Measurements from ENCODE around the gene SLC44A3. TPM values are rescaled to one million over a fixed set of nuclear protein-coding genes. Genes with fewer than 3 reads are reported as not detected.

The SLC44A3 gene
- total RNA-seq, 6 donors from 2014 or later: 6.3 to 24.2 (median 17.8) TPM

DNA sequence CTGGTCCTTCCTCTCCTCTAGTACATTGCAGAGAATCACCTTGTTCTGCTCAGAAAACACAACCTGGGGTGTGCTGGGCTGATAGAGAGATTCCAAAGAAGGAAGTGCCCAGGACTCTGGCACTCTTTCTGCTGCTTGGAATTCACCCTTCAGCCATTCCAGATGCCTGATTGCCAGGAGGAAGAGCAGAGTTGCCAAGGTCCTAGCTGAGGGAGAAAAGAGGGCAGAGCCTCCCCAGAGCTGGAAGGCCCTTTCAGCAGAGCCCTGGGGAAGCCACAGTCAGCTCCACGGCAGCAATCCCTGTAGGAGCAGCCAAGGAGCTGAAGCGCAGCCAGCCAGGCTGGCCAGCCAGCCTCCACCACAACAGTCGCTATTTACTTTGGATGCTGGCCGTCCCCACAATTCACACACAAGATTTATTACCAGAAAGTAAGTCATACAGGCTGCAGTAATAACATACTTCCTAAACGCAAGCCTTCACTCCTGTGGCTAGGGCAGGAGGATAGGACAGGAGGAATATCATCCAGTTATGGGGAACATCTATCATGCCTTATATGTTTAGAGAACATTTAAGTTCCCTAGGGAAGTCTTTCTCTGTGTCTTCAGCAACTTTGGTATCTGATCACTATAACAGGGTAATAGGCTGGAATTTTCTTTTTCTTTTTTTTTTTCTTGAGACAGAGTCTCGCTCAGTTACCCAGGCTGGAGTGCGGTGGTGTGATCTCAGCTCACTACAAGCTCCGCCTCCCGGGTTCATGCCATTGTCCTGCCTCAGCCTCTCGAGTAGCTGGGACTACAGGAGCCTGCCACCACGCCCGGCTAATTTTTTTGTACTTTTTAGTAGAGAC is 36.6 kb upstream of the SLC44A3 start:
- H3K27me3 ChIP-seq: no peaks in the 10 kb centered on the region
- peak overlapping the region; percentile 83 to 89 (median 86) for H3K27ac ChIP-seq
- peak; percentile 84 to 86 for DNase-seq
- no peak overlapping the region for H3K4me3 ChIP-seq
- peak in 2 of 4 donors; percentile 46 for TF ChIP-seq EP300 (IDR thresholded peaks at IDR 0.05)
- TF ChIP-seq POLR2AphosphoS5 (IDR thresholded peaks at IDR 0.05): peak in 1 of 2 donors; percentile 19
- TF ChIP-seq POLR2A (IDR thresholded peaks at IDR 0.05): peak in 3 of 4 donors; percentile 9 to 58 (median 18)
- TF ChIP-seq, protein P1, sequence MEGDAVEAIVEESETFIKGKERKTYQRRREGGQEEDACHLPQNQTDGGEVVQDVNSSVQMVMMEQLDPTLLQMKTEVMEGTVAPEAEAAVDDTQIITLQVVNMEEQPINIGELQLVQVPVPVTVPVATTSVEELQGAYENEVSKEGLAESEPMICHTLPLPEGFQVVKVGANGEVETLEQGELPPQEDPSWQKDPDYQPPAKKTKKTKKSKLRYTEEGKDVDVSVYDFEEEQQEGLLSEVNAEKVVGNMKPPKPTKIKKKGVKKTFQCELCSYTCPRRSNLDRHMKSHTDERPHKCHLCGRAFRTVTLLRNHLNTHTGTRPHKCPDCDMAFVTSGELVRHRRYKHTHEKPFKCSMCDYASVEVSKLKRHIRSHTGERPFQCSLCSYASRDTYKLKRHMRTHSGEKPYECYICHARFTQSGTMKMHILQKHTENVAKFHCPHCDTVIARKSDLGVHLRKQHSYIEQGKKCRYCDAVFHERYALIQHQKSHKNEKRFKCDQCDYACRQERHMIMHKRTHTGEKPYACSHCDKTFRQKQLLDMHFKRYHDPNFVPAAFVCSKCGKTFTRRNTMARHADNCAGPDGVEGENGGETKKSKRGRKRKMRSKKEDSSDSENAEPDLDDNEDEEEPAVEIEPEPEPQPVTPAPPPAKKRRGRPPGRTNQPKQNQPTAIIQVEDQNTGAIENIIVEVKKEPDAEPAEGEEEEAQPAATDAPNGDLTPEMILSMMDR (IDR thresholded peaks at IDR 0.05): no peak
- H3K36me3 ChIP-seq: no peaks in the 10 kb centered on the region
- WGBS, 2 donors: 51 to 52% methylated on average over 9 to 12 of the region's 12 CpGs
- H3K4me1 ChIP-seq: peaks cover 0 to 20% (median 8%) of the 10 kb centered on the region in 4 donors
- peak; percentile 89 to 94 for ATAC-seq (ENCODE audit: low FRiP score in 2 of 2)
- no peaks in the 10 kb centered on the region for H3K9me3 ChIP-seq

DNA sequence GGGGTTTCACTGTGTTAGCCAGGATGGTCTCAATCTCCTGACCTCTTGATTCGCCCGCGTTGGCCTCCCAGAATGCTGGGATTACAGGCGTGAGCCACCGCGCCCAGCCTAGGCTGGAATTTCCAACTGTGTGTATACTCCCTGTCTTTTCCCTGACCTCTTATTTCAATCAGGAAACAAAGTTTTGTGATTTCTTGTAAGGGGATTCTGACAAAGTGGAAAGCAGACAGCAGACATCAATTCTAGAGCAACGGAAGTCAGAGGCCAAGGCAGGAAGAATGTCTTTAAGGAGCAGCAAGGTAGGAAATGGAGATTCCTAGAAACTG is 36.0 kb upstream of the SLC44A3 start:
- Histone ChIP-seq H3K4me3 (peak overlapping the region in 1 of 4 donors; percentile 13), H3K36me3 (no peaks in the 10 kb centered on the region)
- no peak for ATAC-seq (ENCODE audit: low FRiP score in 2 of 2)

DNA sequence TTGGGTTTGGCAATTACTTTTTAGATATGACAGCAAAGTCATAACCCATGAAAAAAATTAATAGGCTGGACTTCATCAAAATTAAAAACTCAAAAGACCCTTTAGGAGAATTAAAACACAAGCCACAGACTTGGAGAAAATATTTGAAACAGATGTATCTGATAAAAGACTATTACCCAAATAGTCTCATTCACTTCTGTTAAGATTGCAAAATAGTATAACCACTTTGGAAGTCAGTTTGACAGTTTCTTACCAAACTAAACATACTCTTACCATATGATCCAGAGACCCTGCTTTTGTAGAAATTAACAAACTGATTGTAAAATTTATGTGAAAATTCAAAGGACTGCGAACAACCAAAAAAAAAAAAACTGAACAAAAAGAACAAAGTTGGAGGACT is 32.5 kb upstream of the SLC44A3 start:
- 79 to 81% methylated on average over 1 of the region's 1 CpG for WGBS, 2 donors
- H3K4me3 ChIP-seq: no peak overlapping the region
- H3K36me3 ChIP-seq: no peaks in the 10 kb centered on the region
- peaks cover 7 to 15% (median 13%) of the 10 kb centered on the region in 4 donors for H3K4me1 ChIP-seq
- TF ChIP-seq POLR2AphosphoS5 (IDR thresholded peaks at IDR 0.05) (no peak), EP300 (IDR thresholded peaks at IDR 0.05) (no peak), POLR2A (IDR thresholded peaks at IDR 0.05) (no peak)
- TF ChIP-seq, protein P1 (IDR thresholded peaks at IDR 0.05): no peak
- H3K9me3 ChIP-seq: no peaks in the 10 kb centered on the region
- DNase-seq (no peak), ATAC-seq (ENCODE audit: low FRiP score in 2 of 2) (no peak)
- no peak overlapping the region for H3K27ac ChIP-seq
- H3K27me3 ChIP-seq: no peaks in the 10 kb centered on the region

More for the DNA sequence above, 36.0 kb upstream of the SLC44A3 start:
- H3K9me3 ChIP-seq: no peaks in the 10 kb centered on the region
- peak in 1 of 2 donors; percentile 19 for DNase-seq
- H3K4me1 ChIP-seq: peaks cover 0 to 15% (median 8%) of the 10 kb centered on the region in 4 donors
- H3K27ac ChIP-seq: peak overlapping the region; percentile 83 to 89 (median 86)
- H3K27me3 ChIP-seq: no peaks in the 10 kb centered on the region
- TF ChIP-seq EP300 (IDR thresholded peaks at IDR 0.05) (no peak), POLR2A (IDR thresholded peaks at IDR 0.05) (no peak), POLR2AphosphoS5 (IDR thresholded peaks at IDR 0.05) (no peak)
- TF ChIP-seq, protein P1 (IDR thresholded peaks at IDR 0.05): no peak
- WGBS, 2 donors: 75 to 83% methylated on average over 7 of the region's 7 CpGs

DNA sequence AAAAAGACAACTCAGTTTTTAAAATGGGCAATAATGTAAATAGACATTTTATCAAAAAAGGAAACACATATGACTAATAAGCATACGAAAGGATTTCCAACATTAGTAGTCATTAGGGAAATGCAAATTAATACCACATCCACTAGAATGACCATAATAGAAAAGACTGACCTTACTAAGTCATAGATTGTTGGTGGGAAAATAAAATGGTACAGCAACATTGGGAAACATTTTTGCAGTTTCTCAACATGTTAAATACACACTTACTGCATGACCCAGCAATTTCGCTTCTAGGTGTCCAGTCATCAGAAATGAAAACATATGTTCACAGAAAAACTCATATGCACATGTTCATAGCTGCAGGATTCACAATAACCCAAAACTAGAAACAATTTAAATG is 29.9 kb upstream of the SLC44A3 start:
- Histone ChIP-seq H3K4me3 (no peak overlapping the region), H3K27me3 (no peaks in the 10 kb centered on the region), H3K4me1 (peaks cover 7 to 11% (median 10%) of the 10 kb centered on the region in 4 donors), H3K9me3 (no peaks in the 10 kb centered on the region), H3K27ac (no peak overlapping the region), H3K36me3 (no peaks in the 10 kb centered on the region)
- 69 to 78% methylated on average over 2 of the region's 2 CpGs for WGBS, 2 donors
- no peak for DNase-seq
- TF ChIP-seq EP300 (IDR thresholded peaks at IDR 0.05) (no peak), POLR2AphosphoS5 (IDR thresholded peaks at IDR 0.05) (no peak), POLR2A (IDR thresholded peaks at IDR 0.05) (no peak)
- TF ChIP-seq, protein P1 (IDR thresholded peaks at IDR 0.05): no peak
- no peak for ATAC-seq (ENCODE audit: low FRiP score in 2 of 2)

All from upper lobe of left lung (tissue), 6 donors.